GM23338 (cell line): ENCODE data around the gene CUX1. TPM values are rescaled to one million over a fixed set of nuclear protein-coding genes. Genes with fewer than 3 reads are reported as not detected.

Source experiments
- ATAC-seq: fragments of 200-7000 bp; cut with Tn5 transposase; 3 replicates; pipeline ENCODE4 v1.9.1; 2020
- DNase-seq: peaks from one replicate; pipeline ENCODE4 v3.0.0-alpha.2; 2015; ENCODE audit warnings: low spot score
- H2AFZ ChIP-seq: fragments of 200-600 bp; sonication (generic); 2 replicates; pipeline ENCODE4 v1.8.0; 2016; ENCODE audit warnings: antibody characterized with exemption, mild to moderate bottlenecking, moderate library complexity
- H3F3A ChIP-seq: fragments of 200-600 bp; sonication (generic); replicated peaks from 2 replicates; pipeline ENCODE4 v1.8.0; 2017; ENCODE audit warnings: antibody characterized with exemption, mixed run types, low read depth
- H3K27ac ChIP-seq: fragments of 200-600 bp; sonication (generic); 2 replicates; pipeline ENCODE4 v1.6.1; 2016; ENCODE audit warnings: low read depth
- H3K27me3 ChIP-seq: fragments of 200-600 bp; sonication (generic); 2 replicates; pipeline ENCODE4 v1.8.0; 2016; ENCODE audit warnings: mild to moderate bottlenecking, mixed run types, moderate library complexity; ENCODE audit not compliant: insufficient read depth
- H3K36me3 ChIP-seq: fragments of 200-600 bp; sonication (generic); 2 replicates; pipeline ENCODE4 v1.8.0; 2016; ENCODE audit warnings: mild to moderate bottlenecking; ENCODE audit not compliant: insufficient read depth
- H3K4me1 ChIP-seq: fragments of 200-600 bp; sonication (generic); 2 replicates; pipeline ENCODE4 v1.8.0; 2016; ENCODE audit warnings: mild to moderate bottlenecking, moderate library complexity; ENCODE audit not compliant: insufficient read depth
- H3K4me2 ChIP-seq: fragments of 200-600 bp; sonication (generic); 2 replicates; pipeline ENCODE4 v1.7.1; 2017; ENCODE audit warnings: mixed run types
- H3K4me3 ChIP-seq: fragments of 200-600 bp; sonication (generic); 2 replicates; pipeline ENCODE4 v1.6.1; 2016; ENCODE audit warnings: mixed run types
- H3K79me2 ChIP-seq: fragments of 200-600 bp; sonication (generic); replicated peaks from 2 replicates; pipeline ENCODE4 v1.8.0; 2017; ENCODE audit warnings: mild to moderate bottlenecking; ENCODE audit not compliant: insufficient read depth
- H3K9me2 ChIP-seq: fragments of 200-600 bp; sonication (generic); 2 replicates; pipeline ENCODE4 v1.8.0; 2017; ENCODE audit not compliant: insufficient read depth
- H4K20me1 ChIP-seq: fragments of 200-600 bp; sonication (generic); replicated peaks from 2 replicates; pipeline ENCODE4 v1.8.0; 2017; ENCODE audit warnings: mild to moderate bottlenecking; ENCODE audit not compliant: insufficient read depth
- H3K27ac Mint-ChIP-seq: 2 replicates; pipeline ENCODE4 v1.8.0; 2020; ENCODE audit warnings: inconsistent platforms, mild to moderate bottlenecking, moderate library complexity, mixed read lengths
- H3K27me3 Mint-ChIP-seq: 3 replicates; pipeline ENCODE4 v1.8.0; 2022; ENCODE audit warnings: low read depth, mild to moderate bottlenecking, moderate library complexity, mixed read lengths, inconsistent platforms; ENCODE audit not compliant: insufficient read depth, poor library complexity
- H3K36me3 Mint-ChIP-seq: 3 replicates; pipeline ENCODE4 v1.8.0; 2021; ENCODE audit warnings: low read depth, mild to moderate bottlenecking, inconsistent platforms, moderate library complexity, mixed read lengths
- H3K4me1 Mint-ChIP-seq: 3 replicates; pipeline ENCODE4 v1.8.0; 2020; ENCODE audit warnings: mild to moderate bottlenecking, inconsistent platforms, mixed read lengths
- H3K4me3 Mint-ChIP-seq: 3 replicates; pipeline ENCODE4 v1.8.0; 2021; ENCODE audit warnings: moderate library complexity, mild to moderate bottlenecking, inconsistent platforms, mixed read lengths
- H3K9me3 Mint-ChIP-seq: 3 replicates; pipeline ENCODE4 v1.8.0; 2020; ENCODE audit warnings: moderate library complexity, mild to moderate bottlenecking, inconsistent platforms, mixed read lengths
- CREB1 ChIP-seq: fragments of 250-450 bp; sonication (Bioruptor Pico); IDR thresholded peaks from 2 replicates; pipeline ENCODE4 v1.5.0; 2020; ENCODE audit warnings: low read depth, mild to moderate bottlenecking, moderate library complexity
- EZH2 ChIP-seq: fragments of 200-600 bp; sonication (generic); IDR thresholded peaks from one replicate; pipeline ENCODE4 v1.8.0; 2017; ENCODE audit warnings: antibody characterized with exemption, mild to moderate bottlenecking, low read depth; ENCODE audit not compliant: unreplicated experiment
- EZH2phosphoT487 ChIP-seq: fragments of 200-600 bp; sonication (generic); IDR thresholded peaks from one replicate; pipeline ENCODE4 v1.8.1; 2018; ENCODE audit warnings: antibody characterized with exemption; ENCODE audit not compliant: unreplicated experiment
- JUNB ChIP-seq: IDR thresholded peaks from one replicate; pipeline ENCODE4 v1.6.1; 2016; ENCODE audit warnings: antibody characterized with exemption; ENCODE audit not compliant: unreplicated experiment
- NANOG ChIP-seq: IDR thresholded peaks from 2 replicates; pipeline ENCODE4 v1.6.1; 2016; ENCODE audit warnings: antibody characterized with exemption, borderline replicate concordance
- STAT1 ChIP-seq: IDR thresholded peaks from one replicate; pipeline ENCODE4 v1.6.1; 2016; ENCODE audit warnings: antibody characterized with exemption; ENCODE audit not compliant: unreplicated experiment
- ZNF114 ChIP-seq: fragments of 250-450 bp; sonication (Bioruptor Pico); IDR thresholded peaks from 2 replicates; pipeline ENCODE4 v1.5.0; 2020; ENCODE audit warnings: mild to moderate bottlenecking, moderate library complexity
- polyA plus RNA-seq: library from polyadenylated mRNA; unstranded; fragments of >200 nt; fragmentation: Nextera tagmentation; extraction: Ambion mirVana; gene quantifications from 2 replicates; pipeline ENCODE4 v1.2.1, GENCODE V29; 2016
- total RNA-seq: library from RNA; depleted of rRNA; stranded (reverse); fragments of >200 nt; shearing (Covaris generic); gene quantifications from 2 replicates; pipeline ENCODE4 v1.2.3, GENCODE V29; 2014
- TF ChIP-seq, protein P1 (sequence below): IDR thresholded peaks from one replicate; pipeline ENCODE4 v1.6.1; 2018; ENCODE audit warnings: antibody characterized with exemption; ENCODE audit not compliant: unreplicated experiment
- TF ChIP-seq, protein P2 (sequence below): fragments of 250-450 bp; sonication (Bioruptor Pico); IDR thresholded peaks from 2 replicates; pipeline ENCODE4 v1.5.0; 2020; ENCODE audit warnings: mild to moderate bottlenecking, moderate library complexity
- TF ChIP-seq, protein P3 (sequence below): IDR thresholded peaks from 2 replicates; pipeline ENCODE4 v1.6.1; 2016; ENCODE audit warnings: antibody characterized with exemption

Gene CUX1
- total and polyA plus RNA-seq, 2 experiments from 2014 or later = 49.9 to 64.0 TPM

DNA sequence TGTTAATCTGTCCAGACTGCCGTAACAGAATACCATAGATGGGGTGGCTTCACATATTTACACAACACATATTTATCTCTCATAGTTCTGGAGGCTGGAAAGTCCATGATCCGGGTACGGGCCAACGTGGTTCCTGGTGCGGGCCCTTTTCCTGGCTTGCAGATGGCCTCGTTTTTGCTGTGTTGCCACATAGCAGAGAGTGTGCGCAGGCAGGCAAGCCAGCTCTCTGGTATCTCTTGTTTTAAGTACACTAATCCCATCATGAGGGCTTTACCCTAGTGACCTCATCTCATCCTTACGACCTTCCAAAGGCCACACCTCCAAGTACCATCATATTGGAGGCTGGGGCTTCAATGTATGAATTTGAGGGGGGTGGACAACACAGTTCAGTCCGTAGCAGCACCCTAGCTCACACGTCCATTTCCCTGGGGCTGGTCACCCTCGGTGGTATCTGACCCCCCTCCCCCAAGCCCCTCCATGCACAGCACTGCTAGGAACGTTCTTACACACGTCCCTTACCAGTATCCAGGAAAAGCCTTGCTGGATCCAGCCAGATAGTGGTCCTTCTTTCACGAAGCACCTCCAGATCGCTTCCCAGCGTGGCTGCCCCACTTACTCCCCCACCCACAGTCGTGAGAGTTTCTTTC, 21.5 kb downstream of the CUX1 start (continued):
- TF ChIP-seq, protein P1, sequence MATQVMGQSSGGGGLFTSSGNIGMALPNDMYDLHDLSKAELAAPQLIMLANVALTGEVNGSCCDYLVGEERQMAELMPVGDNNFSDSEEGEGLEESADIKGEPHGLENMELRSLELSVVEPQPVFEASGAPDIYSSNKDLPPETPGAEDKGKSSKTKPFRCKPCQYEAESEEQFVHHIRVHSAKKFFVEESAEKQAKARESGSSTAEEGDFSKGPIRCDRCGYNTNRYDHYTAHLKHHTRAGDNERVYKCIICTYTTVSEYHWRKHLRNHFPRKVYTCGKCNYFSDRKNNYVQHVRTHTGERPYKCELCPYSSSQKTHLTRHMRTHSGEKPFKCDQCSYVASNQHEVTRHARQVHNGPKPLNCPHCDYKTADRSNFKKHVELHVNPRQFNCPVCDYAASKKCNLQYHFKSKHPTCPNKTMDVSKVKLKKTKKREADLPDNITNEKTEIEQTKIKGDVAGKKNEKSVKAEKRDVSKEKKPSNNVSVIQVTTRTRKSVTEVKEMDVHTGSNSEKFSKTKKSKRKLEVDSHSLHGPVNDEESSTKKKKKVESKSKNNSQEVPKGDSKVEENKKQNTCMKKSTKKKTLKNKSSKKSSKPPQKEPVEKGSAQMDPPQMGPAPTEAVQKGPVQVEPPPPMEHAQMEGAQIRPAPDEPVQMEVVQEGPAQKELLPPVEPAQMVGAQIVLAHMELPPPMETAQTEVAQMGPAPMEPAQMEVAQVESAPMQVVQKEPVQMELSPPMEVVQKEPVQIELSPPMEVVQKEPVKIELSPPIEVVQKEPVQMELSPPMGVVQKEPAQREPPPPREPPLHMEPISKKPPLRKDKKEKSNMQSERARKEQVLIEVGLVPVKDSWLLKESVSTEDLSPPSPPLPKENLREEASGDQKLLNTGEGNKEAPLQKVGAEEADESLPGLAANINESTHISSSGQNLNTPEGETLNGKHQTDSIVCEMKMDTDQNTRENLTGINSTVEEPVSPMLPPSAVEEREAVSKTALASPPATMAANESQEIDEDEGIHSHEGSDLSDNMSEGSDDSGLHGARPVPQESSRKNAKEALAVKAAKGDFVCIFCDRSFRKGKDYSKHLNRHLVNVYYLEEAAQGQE = no peak
- TF ChIP-seq NANOG (no peak), EZH2phosphoT487 (no peak), STAT1 (no peak)

DNA sequence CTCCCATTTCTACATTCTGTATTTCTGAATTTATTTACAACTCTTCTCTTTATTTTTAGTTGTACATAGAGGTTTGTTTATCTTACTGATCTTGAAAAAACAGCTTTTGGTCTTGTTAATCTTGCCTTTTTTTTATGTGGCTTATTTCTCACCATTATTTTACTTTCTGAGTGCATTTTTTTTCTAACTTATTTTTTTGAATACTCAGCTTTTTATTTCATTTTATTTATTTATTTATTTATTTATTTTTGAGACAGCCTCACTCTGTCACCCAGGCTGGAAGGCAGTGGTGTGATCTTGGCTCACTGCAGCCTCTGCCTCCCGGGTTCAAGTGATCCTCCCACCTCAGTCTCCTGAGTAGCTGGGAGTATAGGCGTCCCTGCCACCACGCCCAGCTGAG, 23.9 kb downstream of the CUX1 start:
- no peak overlapping the region for H3K27ac Mint-ChIP-seq
- Histone ChIP-seq H3K4me2 (no peak overlapping the region), H3K27me3 (no peaks in the 10 kb centered on the region), H2AFZ (no peak overlapping the region), H3K9me2 (no peaks in the 10 kb centered on the region), H3K79me2 (peaks cover 98% of the 10 kb centered on the region), H3K4me3 (no peak overlapping the region), H3K36me3 (no peaks in the 10 kb centered on the region), H3K27ac (no peak overlapping the region), H4K20me1 (peaks cover 76% of the 10 kb centered on the region), H3K4me1 (peaks cover 29% of the 10 kb centered on the region), H3F3A (no peaks in the 10 kb centered on the region)
- ATAC-seq (no peak), DNase-seq (no peak)
- H3K4me1 Mint-ChIP-seq = peaks cover 39% of the 10 kb centered on the region
- H3K9me3 Mint-ChIP-seq = peaks cover 3% of the 10 kb centered on the region
- H3K4me3 Mint-ChIP-seq = no peak overlapping the region
- H3K36me3 Mint-ChIP-seq = peaks cover 4% of the 10 kb centered on the region
- peaks cover 5% of the 10 kb centered on the region for H3K27me3 Mint-ChIP-seq
- TF ChIP-seq ZNF114 (no peak), EZH2 (no peak), JUNB (no peak), CREB1 (CRISPR knock-in tag) (no peak), EZH2phosphoT487 (no peak)
- TF ChIP-seq, protein P2, sequence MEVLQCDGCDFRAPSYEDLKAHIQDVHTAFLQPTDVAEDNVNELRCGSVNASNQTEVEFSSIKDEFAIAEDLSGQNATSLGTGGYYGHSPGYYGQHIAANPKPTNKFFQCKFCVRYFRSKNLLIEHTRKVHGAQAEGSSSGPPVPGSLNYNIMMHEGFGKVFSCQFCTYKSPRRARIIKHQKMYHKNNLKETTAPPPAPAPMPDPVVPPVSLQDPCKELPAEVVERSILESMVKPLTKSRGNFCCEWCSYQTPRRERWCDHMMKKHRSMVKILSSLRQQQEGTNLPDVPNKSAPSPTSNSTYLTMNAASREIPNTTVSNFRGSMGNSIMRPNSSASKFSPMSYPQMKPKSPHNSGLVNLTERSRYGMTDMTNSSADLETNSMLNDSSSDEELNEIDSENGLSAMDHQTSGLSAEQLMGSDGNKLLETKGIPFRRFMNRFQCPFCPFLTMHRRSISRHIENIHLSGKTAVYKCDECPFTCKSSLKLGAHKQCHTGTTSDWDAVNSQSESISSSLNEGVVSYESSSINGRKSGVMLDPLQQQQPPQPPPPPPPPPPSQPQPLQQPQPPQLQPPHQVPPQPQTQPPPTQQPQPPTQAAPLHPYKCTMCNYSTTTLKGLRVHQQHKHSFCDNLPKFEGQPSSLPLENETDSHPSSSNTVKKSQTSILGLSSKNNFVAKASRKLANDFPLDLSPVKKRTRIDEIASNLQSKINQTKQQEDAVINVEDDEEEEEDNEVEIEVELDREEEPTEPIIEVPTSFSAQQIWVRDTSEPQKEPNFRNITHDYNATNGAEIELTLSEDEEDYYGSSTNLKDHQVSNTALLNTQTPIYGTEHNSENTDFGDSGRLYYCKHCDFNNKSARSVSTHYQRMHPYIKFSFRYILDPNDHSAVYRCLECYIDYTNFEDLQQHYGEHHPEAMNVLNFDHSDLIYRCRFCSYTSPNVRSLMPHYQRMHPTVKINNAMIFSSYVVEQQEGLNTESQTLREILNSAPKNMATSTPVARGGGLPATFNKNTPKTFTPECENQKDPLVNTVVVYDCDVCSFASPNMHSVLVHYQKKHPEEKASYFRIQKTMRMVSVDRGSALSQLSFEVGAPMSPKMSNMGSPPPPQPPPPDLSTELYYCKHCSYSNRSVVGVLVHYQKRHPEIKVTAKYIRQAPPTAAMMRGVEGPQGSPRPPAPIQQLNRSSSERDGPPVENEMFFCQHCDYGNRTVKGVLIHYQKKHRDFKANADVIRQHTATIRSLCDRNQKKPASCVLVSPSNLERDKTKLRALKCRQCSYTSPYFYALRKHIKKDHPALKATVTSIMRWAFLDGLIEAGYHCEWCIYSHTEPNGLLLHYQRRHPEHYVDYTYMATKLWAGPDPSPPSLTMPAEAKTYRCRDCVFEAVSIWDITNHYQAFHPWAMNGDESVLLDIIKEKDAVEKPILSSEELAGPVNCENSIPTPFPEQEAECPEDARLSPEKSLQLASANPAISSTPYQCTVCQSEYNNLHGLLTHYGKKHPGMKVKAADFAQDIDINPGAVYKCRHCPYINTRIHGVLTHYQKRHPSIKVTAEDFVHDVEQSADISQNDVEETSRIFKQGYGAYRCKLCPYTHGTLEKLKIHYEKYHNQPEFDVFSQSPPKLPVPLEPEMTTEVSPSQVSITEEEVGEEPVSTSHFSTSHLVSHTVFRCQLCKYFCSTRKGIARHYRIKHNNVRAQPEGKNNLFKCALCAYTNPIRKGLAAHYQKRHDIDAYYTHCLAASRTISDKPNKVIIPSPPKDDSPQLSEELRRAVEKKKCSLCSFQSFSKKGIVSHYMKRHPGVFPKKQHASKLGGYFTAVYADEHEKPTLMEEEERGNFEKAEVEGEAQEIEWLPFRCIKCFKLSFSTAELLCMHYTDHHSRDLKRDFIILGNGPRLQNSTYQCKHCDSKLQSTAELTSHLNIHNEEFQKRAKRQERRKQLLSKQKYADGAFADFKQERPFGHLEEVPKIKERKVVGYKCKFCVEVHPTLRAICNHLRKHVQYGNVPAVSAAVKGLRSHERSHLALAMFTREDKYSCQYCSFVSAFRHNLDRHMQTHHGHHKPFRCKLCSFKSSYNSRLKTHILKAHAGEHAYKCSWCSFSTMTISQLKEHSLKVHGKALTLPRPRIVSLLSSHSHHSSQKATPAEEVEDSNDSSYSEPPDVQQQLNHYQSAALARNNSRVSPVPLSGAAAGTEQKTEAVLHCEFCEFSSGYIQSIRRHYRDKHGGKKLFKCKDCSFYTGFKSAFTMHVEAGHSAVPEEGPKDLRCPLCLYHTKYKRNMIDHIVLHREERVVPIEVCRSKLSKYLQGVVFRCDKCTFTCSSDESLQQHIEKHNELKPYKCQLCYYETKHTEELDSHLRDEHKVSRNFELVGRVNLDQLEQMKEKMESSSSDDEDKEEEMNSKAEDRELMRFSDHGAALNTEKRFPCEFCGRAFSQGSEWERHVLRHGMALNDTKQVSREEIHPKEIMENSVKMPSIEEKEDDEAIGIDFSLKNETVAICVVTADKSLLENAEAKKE (CRISPR knock-in tag) = no peak
- TF ChIP-seq, protein P3, sequence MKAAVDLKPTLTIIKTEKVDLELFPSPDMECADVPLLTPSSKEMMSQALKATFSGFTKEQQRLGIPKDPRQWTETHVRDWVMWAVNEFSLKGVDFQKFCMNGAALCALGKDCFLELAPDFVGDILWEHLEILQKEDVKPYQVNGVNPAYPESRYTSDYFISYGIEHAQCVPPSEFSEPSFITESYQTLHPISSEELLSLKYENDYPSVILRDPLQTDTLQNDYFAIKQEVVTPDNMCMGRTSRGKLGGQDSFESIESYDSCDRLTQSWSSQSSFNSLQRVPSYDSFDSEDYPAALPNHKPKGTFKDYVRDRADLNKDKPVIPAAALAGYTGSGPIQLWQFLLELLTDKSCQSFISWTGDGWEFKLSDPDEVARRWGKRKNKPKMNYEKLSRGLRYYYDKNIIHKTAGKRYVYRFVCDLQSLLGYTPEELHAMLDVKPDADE = no peak
- TF ChIP-seq, protein P1 = no peak
